Omental fat pad (tissue), 4 donors: ENCODE data around the gene KRTAP20-4. TPM values are rescaled to one million over a fixed set of nuclear protein-coding genes. Genes with fewer than 3 reads are reported as not detected.

Experiments
- ATAC-seq: fragments of 150-250 bp; one replicate; pipeline ENCODE4 v1.9.1; 2016; ENCODE audit warnings: mild to moderate bottlenecking, moderate library complexity; ENCODE audit not compliant: low FRiP score
- DNase-seq: peaks from one replicate; pipeline ENCODE4 v3.0.0-alpha.2; 2019; ENCODE audit warnings: low spot score
- CTCF ChIP-seq, 3 donors: fragments of 450-650 bp; IDR thresholded peaks; one replicate each; pipeline ENCODE4 v1.5.1; 2016 to 2017; ENCODE audit warnings: antibody characterized with exemption in 3 of 3, mild to moderate bottlenecking in 3 of 3, moderate library complexity in 2 of 3
- total RNA-seq, 4 donors: library from RNA; depleted of rRNA; stranded (reverse); fragments of >200 nt; gene quantifications; one replicate each; pipeline ENCODE4 v1.1.0, GENCODE V29; 2016

The KRTAP20-4 gene
- not detected for total RNA-seq

- no peak for TF ChIP-seq CTCF (IDR thresholded peaks at IDR 0.05)
- DNase-seq (no peak), ATAC-seq (no peak)
Measured at GRCh38 chr21:30620522-30620921, at the start of gene KRTAP20-4. KRTAP20-4 (plus strand) TSS chr21:30620627.

- no peak for ATAC-seq
- no peak for TF ChIP-seq CTCF (IDR thresholded peaks at IDR 0.05)
- no peak for DNase-seq
Measured at GRCh38 chr21:30577766-30578165, 42.7 kb upstream of the KRTAP20-4 start.

- DNase-seq (no peak), ATAC-seq (no peak)
- no peak for TF ChIP-seq CTCF (IDR thresholded peaks at IDR 0.05)
Measured at GRCh38 chr21:30579346-30579745, 41.1 kb upstream of the KRTAP20-4 start.

- ATAC-seq: no peak
- no peak for TF ChIP-seq CTCF (IDR thresholded peaks at IDR 0.05)
- DNase-seq: no peak
Measured at GRCh38 chr21:30580132-30580531, 40.3 kb upstream of the KRTAP20-4 start.

- TF ChIP-seq CTCF (IDR thresholded peaks at IDR 0.05): no peak
- DNase-seq: no peak
- no peak for ATAC-seq
Measured at GRCh38 chr21:30582870-30583269, 37.6 kb upstream of the KRTAP20-4 start.

GRCh38 chr21:30590297-30590696, 30.1 kb upstream of the KRTAP20-4 start, which contains the start of gene KRTAP22-2:
KRTAP22-2 (minus strand) TSS chr21:30590397.
- DNase-seq (no peak), ATAC-seq (no peak)
- no peak for TF ChIP-seq CTCF (IDR thresholded peaks at IDR 0.05)

GRCh38 chr21:30592140-30592539, 28.3 kb upstream of the KRTAP20-4 start, which contains the start of gene KRTAP6-3:
KRTAP6-3 (plus strand) TSS chr21:30592440; CDS start chr21:30592446, 6 bp downstream.
- DNase-seq: no peak
- no peak for TF ChIP-seq CTCF (IDR thresholded peaks at IDR 0.05)
- ATAC-seq: no peak
